ENCODE data around the gene RPRD1B.

The RPRD1B gene

GRCh38 chr20:38120625-38120988 lies 87.1 kb downstream of the RPRD1B start:
- DNase-seq (ENCODE audit: low read depth in 3 of 3), result no peak

GRCh38 chr20:38121741-38122140 lies 88.2 kb downstream of the RPRD1B start:
- no peak for DNase-seq (ENCODE audit: low read depth in 3 of 3)

- no peak for DNase-seq (ENCODE audit: low read depth in 3 of 3)
Measured at GRCh38 chr20:38123021-38123587, 89.6 kb downstream of the RPRD1B start.

GRCh38 chr20:38125157-38126056 lies 91.9 kb downstream of the RPRD1B start:
- DNase-seq (ENCODE audit: low read depth in 3 of 3), result no peak

- no peak for DNase-seq (ENCODE audit: low read depth in 3 of 3)
Measured at GRCh38 chr20:38126146-38126921, 92.8 kb downstream of the RPRD1B start.

GRCh38 chr20:38126932-38127621 lies 93.5 kb downstream of the RPRD1B start:
- DNase-seq (ENCODE audit: low read depth in 3 of 3), result no peak

GRCh38 chr20:38127920-38128528 lies 94.5 kb downstream of the RPRD1B start:
- no peak for DNase-seq (ENCODE audit: low read depth in 3 of 3)

GRCh38 chr20:38128691-38129090 lies 95.1 kb downstream of the RPRD1B start:
- DNase-seq (ENCODE audit: low read depth in 3 of 3), result no peak

- no peak for DNase-seq (ENCODE audit: low read depth in 3 of 3)
Measured at GRCh38 chr20:38129248-38129865, 95.8 kb downstream of the RPRD1B start.

GRCh38 chr20:38129893-38130609 lies 96.5 kb downstream of the RPRD1B start:
- no peak for DNase-seq (ENCODE audit: low read depth in 3 of 3)

GRCh38 chr20:38130687-38131587 lies 97.4 kb downstream of the RPRD1B start:
- no peak for DNase-seq (ENCODE audit: low read depth in 3 of 3)

GRCh38 chr20:38131588-38132121 lies 98.1 kb downstream of the RPRD1B start:
- no peak for DNase-seq (ENCODE audit: low read depth in 3 of 3)

GRCh38 chr20:38132156-38132909 lies 98.8 kb downstream of the RPRD1B start:
- no peak for DNase-seq (ENCODE audit: low read depth in 3 of 3)

- DNase-seq (ENCODE audit: low read depth in 3 of 3), result no peak
Measured at GRCh38 chr20:38132910-38133501, 99.5 kb downstream of the RPRD1B start.

- no peak for DNase-seq (ENCODE audit: low read depth in 3 of 3)
Measured at GRCh38 chr20:38133680-38134426, 100.3 kb downstream of the RPRD1B start.

- DNase-seq (ENCODE audit: low read depth in 3 of 3), result no peak
Measured at GRCh38 chr20:38134427-38135270, 101.1 kb downstream of the RPRD1B start.

All from stimulated activated CD4-positive, alpha-beta T cell treated with anti-CD3 and anti-CD28 coated beads, TNF-alpha, amount 100 ng/mL, for 48 hours (primary cell).